HFF-Myc (cell line): Measurements from ENCODE around the gene ADISSP.

Experiments used
- DNase-seq: peaks from one replicate; pipeline ENCODE4 v3.0.0-alpha.2; 2011; ENCODE audit warnings: low read depth; ENCODE audit errors: extremely low read depth
- H3K4me3 ChIP-seq: replicated peaks from 2 replicates; pipeline ENCODE4 v1.5.1; 2011; ENCODE audit warnings: low read depth, mild to moderate bottlenecking, control low read depth, low read length
- TF ChIP-seq, protein P1 (sequence below): IDR thresholded peaks from 2 replicates; pipeline ENCODE4 v1.5.1; 2012; ENCODE audit warnings: mild to moderate bottlenecking, low read depth, low read length, control low read depth; ENCODE audit errors: missing control alignments

ADISSP gene

DNA sequence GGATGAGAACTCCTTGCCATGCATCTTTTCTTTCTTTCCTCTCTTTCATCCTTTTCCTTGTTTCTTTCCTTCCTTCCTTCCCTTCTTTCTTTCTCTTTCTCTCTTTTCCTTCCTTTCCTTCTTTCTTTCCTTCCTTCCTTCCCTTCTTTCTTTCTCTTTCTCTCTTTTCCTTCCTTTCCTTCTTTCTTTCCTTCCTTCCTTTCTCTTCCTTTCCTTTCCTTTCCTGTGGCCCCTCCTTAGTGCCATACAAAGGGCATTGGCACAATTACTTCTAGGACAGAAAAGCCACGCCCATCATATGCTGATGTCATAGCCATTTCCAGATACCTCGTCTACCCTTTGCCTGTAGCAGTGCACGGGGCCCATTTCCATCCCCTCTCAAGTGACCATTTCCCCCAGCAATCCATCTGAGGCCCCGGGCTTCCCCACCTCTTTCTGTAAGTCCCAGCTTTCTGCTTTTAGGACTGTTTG, 21.2 kb upstream of the ADISSP start:
- TF ChIP-seq, protein P1, sequence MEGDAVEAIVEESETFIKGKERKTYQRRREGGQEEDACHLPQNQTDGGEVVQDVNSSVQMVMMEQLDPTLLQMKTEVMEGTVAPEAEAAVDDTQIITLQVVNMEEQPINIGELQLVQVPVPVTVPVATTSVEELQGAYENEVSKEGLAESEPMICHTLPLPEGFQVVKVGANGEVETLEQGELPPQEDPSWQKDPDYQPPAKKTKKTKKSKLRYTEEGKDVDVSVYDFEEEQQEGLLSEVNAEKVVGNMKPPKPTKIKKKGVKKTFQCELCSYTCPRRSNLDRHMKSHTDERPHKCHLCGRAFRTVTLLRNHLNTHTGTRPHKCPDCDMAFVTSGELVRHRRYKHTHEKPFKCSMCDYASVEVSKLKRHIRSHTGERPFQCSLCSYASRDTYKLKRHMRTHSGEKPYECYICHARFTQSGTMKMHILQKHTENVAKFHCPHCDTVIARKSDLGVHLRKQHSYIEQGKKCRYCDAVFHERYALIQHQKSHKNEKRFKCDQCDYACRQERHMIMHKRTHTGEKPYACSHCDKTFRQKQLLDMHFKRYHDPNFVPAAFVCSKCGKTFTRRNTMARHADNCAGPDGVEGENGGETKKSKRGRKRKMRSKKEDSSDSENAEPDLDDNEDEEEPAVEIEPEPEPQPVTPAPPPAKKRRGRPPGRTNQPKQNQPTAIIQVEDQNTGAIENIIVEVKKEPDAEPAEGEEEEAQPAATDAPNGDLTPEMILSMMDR, result no peak
- no peak for DNase-seq
- no peak overlapping the region for H3K4me3 ChIP-seq

DNA sequence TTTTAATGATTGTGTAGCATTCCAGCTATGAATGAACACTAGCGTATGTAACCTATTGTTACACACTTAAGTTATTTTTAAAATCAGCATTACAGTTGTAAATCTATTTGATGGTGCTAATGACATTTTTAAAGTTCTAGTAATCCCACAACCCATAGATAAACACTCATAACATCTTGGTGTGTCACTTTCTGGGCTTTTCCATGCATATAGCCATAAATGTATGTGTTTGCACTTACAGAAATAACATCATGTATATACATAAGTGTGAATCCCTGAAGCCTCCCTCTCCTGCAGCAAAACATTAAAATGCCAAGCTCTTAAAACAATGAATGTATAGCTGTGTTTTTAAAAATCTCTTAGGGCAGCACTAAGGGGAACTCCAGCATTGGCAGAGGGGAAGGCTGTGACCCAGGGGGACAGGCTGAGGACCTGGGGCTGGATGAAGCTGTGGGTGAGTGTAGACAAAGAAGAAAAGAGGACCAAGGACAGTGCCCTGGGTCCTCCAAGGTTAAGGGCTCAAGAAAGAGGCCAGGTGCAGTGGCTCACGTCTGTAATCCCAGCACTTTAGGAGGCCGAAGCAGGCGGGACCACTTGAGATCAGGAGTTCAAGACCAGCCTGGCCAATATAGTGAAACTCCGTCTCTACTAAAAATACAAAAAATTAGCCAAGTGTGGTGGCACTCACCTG, 19.9 kb upstream of the ADISSP start:
- TF ChIP-seq, protein P1, result no peak
- H3K4me3 ChIP-seq, result peak overlapping the region; percentile 25; the same call in 1 of the 2 replicates
- no peak for DNase-seq

DNA sequence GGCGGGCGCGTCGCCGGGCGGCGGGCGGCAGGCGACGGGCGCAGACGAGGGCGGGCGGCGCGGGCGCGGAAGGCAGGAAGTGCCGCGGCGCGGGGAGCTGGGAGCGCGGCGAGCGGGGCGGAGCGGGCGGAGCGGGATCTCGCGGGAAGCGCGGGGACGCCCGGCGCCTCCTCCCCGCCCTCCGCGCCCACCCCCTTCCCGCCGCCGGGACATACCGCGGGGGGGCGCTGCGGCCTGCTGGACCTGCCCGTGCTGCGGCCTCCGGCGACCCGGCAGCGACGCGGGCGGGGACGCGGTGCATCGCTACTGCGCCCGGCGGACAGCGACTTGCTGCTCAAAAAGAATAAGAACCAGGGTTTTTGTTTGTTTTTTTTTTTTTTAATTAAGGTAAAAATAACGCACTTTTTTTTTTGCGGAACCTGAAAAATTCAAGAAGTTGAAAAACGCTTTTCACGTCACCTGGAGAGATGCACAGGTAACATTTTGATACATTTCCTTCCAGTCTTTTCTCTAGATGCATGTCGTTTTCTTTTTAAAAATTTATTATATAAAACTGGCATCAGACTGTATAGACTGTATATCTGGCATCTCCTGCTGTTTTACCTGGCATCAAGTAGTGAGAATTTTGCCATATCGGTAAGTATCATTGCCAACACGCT, 19.2 kb upstream of the ADISSP start, which contains the start of gene CENPB:
CENPB (minus strand) TSS at position 76 of the 659 bp plus-strand sequence. CDS start 257 bp downstream, outside the sequence.
- DNase-seq, result peak; percentile 43
- TF ChIP-seq, protein P1, result peak; percentile 51
- peak within 1 kb of the TSS; percentile 72 for H3K4me3 ChIP-seq

DNA sequence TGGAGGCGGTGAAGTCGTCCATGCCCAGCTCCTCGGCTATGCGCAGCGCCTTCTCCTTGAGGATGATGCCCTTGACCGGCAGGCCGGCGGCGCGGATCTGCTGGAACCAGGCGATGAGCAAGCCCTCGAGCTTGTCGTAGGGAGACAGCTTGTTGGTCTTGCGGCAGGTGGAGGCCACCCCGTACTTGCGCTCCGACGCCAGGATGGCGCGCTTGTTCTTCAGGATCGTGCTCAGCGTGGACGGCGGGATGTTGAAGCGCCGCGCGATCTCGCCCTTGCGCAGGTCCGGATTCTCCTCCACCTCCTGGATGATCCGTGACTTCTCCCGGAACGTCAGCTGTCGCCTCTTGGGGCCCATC, 18.6 kb upstream of the ADISSP start:
- no peak for DNase-seq

DNA sequence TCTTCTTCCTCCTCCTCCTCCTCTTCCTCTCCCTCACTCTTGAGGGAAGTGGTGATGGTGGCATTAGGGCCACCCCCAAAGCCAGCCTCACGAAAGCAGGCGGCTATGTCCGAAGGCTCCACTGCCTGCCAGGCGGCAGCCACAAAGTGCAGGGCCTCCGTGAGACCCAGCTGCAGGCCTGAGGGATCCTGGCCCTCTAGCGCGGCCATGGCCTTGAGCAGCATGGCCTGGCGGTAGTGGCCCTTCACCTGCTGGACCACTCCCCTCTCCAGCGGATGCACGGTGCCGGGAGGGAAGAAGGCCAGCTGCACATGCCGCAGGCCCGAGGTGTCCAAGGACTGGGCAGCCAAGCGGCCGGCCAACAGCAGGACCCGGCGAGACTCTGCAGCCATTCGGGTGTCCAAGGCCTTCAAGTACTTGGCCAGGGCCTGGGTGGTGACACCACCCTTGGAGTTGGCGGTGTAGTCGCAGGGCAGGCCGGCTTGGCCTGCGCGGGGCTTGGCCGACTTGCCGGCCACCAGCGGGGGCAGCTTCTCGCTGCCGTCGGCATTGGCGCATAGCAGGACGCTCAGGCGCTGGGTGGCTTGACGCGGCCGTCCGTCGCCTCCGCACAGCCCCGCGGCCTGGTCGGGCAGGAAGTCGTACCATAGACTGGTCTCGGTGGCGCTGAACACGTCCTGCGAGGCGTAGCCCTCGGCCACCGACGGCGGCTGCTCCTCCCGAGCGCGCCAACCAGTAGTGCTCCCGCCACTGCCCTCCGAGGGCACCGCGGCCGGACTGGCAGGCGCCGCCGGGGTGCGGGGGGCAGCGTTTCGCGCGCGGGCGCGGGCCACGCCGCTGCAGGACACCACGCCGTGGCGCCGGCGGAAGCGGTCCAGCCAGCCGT, 17.9 kb upstream of the ADISSP start:
- H3K4me3 ChIP-seq, result peak overlapping the region; percentile 72
- TF ChIP-seq, protein P1, result no peak
- DNase-seq, result no peak

More for the DNA sequence above, 18.6 kb upstream of the ADISSP start:
- TF ChIP-seq, protein P1, result no peak
- H3K4me3 ChIP-seq, result peak overlapping the region; percentile 72

DNA sequence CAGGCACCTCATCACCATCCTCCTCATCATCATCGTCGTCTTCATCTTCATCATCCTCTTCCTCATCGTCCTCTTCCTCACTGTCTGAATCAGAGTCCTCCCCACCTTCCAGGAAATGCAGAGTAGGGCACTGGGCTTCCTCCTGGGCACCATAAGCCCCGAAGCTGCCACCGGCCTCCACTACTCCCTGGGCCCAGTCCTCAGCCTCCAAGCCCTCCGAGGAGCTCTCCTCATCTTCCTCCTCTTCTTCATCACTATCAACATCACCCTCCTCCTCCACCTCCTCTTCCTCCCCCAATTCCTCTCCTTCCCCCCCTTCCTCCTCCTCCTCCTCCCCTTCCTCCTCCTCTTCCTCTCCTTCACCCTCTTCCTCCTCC, 17.3 kb upstream of the ADISSP start:
- peak overlapping the region; percentile 72 for H3K4me3 ChIP-seq
- TF ChIP-seq, protein P1, result no peak
- no peak for DNase-seq
